GM12878 (cell line): ENCODE results near the gene PRKAG2. TPM values are rescaled to one million over a fixed set of nuclear protein-coding genes. Genes with fewer than 3 reads are reported as not detected.

ENCODE experiments used
- ATAC-seq: fragments of 200-7000 bp; cut with Tn5 transposase; 3 replicates; pipeline ENCODE4 v1.9.1; 2020; ENCODE audit warnings: mild to moderate bottlenecking, moderate library complexity
- BruUV-seq: library from RNA; stranded (reverse); fragments of 400-500 nt; replicated peaks from 2 replicates; lab custom pipeline; 2021; lab: Mats Ljungman, UMichigan
- CTCF ChIA-PET: fragments of 300-600 bp; sonication (Branson Sonifier 250); formaldehyde crosslinking; extraction: SDS; loops from one replicate; lab custom pipeline; 2021; ENCODE audit warnings: inconsistent platforms; lab: Yijun Ruan, JAX
- POLR2A ChIA-PET: fragments of 350-600 bp; formaldehyde crosslinking; extraction: SDS; loops from one replicate; lab custom pipeline; 2021; ENCODE audit warnings: inconsistent platforms; lab: Charles Lee
- RAD21 ChIA-PET: fragments of 300-600 bp; sonication (Branson Sonifier 250); formaldehyde crosslinking; loops from one replicate; lab custom pipeline; 2023; ENCODE audit warnings: antibody characterized with exemption; ENCODE audit not compliant: unreplicated experiment; lab: Charles Lee
- SMC1A ChIA-PET: fragments of 300-600 bp; sonication (Branson Sonifier 250); formaldehyde crosslinking; loops from one replicate; lab custom pipeline; 2023; ENCODE audit not compliant: unreplicated experiment, uncharacterized antibody; lab: Charles Lee
- DNase-seq: peaks from one replicate; pipeline ENCODE4 v3.0.0-alpha.2; 2011; ENCODE audit warnings: low read depth, low spot score
- FAIRE-seq: peaks from 3 replicates; lab custom pipeline; 2011; peaks lifted over from hg19 to GRCh38; lab: Jason Lieb, UNC
- H2AFZ ChIP-seq: 2 replicates; pipeline ENCODE4 v1.6.0; 2011; ENCODE audit warnings: low read depth, low read length, control low read depth; ENCODE audit not compliant: control insufficient read depth
- H3K27ac ChIP-seq: 2 replicates; pipeline ENCODE4 v1.5.1; 2011; ENCODE audit warnings: control low read depth; ENCODE audit not compliant: control insufficient read depth, insufficient read depth
- H3K27me3 ChIP-seq, 2 experiments: replicated peaks in 1 of 2; 2 replicates each; pipeline versions ENCODE4 v1.6.0 to v1.6.1; 2011; ENCODE audit warnings: low read length in 1 of 2; ENCODE audit not compliant: control insufficient read depth in 2 of 2, insufficient read depth in 2 of 2
- H3K36me3 ChIP-seq, 2 experiments: 2 replicates each; pipeline ENCODE4 v1.5.1; 2011; ENCODE audit warnings: low read length in 1 of 2; ENCODE audit not compliant: control insufficient read depth in 2 of 2, insufficient read depth in 2 of 2
- H3K4me1 ChIP-seq: 2 replicates; pipeline ENCODE4 v1.6.1; 2011; ENCODE audit warnings: mild to moderate bottlenecking, low read length, moderate library complexity, mixed read lengths; ENCODE audit not compliant: control insufficient read depth, insufficient read depth
- H3K4me2 ChIP-seq: 2 replicates; pipeline ENCODE4 v1.6.0; 2011; ENCODE audit warnings: control low read depth; ENCODE audit not compliant: control insufficient read depth, insufficient read depth
- H3K4me3 ChIP-seq: fragments of 200-600 bp; sonication (generic); 2 replicates; pipeline ENCODE4 v1.5.1; 2016
- H3K79me2 ChIP-seq: 2 replicates; pipeline ENCODE4 v1.6.0; 2011; ENCODE audit warnings: low read length; ENCODE audit not compliant: control insufficient read depth, insufficient read depth
- H3K9ac ChIP-seq: 2 replicates; pipeline ENCODE4 v1.8.0; 2011; ENCODE audit warnings: low read length, control low read depth, mixed read lengths; ENCODE audit not compliant: control insufficient read depth, insufficient read depth
- H3K9me3 ChIP-seq: replicated peaks from 3 replicates; pipeline ENCODE4 v1.5.1; 2011; ENCODE audit warnings: mild to moderate bottlenecking, low read length; ENCODE audit not compliant: control insufficient read depth, insufficient read depth
- H4K20me1 ChIP-seq: 2 replicates; pipeline ENCODE4 v1.6.0; 2011; ENCODE audit not compliant: control insufficient read depth, insufficient read depth
- ELK1 ChIP-seq: IDR thresholded peaks from 2 replicates; pipeline ENCODE4 v1.6.1; 2012; ENCODE audit warnings: low read depth, low read length, improper control_type of control experiment
- GATAD2B ChIP-seq: fragments of 450-650 bp; conservative IDR thresholded peaks from 2 replicates; pipeline ENCODE4 v1.6.1; 2017; ENCODE audit warnings: low read depth, mild to moderate bottlenecking, moderate library complexity
- HDGF ChIP-seq: fragments of 450-650 bp; IDR thresholded peaks from 2 replicates; pipeline ENCODE4 v1.6.1; 2016; ENCODE audit warnings: antibody characterized with exemption
- NR2C2 ChIP-seq: IDR thresholded peaks from 2 replicates; pipeline ENCODE4 v1.6.1; 2011; ENCODE audit warnings: borderline replicate concordance, low read depth; ENCODE audit not compliant: control insufficient read depth, insufficient read length
- WGBS: methylation state at CpG from one replicate; pipeline ENCODE4 v1.1.6; 2016; ENCODE audit warnings: low lambda C conversion rate; ENCODE audit not compliant: insufficient replicate concordance, insufficient coverage; ENCODE audit errors: missing lambda C conversion rate; 5-methylcytosine and 5-hydroxymethylcytosine counted together
- in situ Hi-C: fragments of 300-500 bp; cut with MboI; formaldehyde crosslinking; loops from 9 replicates; pipeline ENCODE4 v1.14.3; 2018; ENCODE audit warnings: mixed read lengths
- intact Hi-C: fragments of 100-400 bp; cut with micrococcal nuclease; formaldehyde crosslinking; loops from one replicate; pipeline ENCODE4 v1.14.2; 2022; ENCODE audit not compliant: unreplicated experiment
- polyA plus RNA-seq, 11 experiments: library from polyadenylated mRNA; depleted of rRNA in 4 of 11; unstranded in 6 of 11; stranded (reverse) in 5 of 11; fragments of >200 nt; fragmentation: Nextera tagmentation in 4 of 11; fragmentation: Illumina TruSeq in 1 of 11; extraction: Ambion mirVana in 4 of 11; extraction: Trizol in 1 of 11; gene quantifications; 1 replicate in 1 of 11; 2 replicates in 10 of 11; pipeline versions ENCODE4 v1.2.1 to v1.2.3, GENCODE V29; 2011 to 2016; ENCODE audit warnings: inconsistent platforms in 2 of 11, missing spikeins in 2 of 11, low read depth in 1 of 11
- total RNA-seq, 4 experiments: library from RNA; depleted of rRNA in 3 of 4; stranded (reverse); fragments of >200 nt in 3 of 4; fragmentation: Illumina TruSeq in 1 of 4; extraction: Trizol in 1 of 4; gene quantifications; 2 replicates each; pipeline versions ENCODE4 v1.2.1 to v1.2.3, GENCODE V29; 2013 to 2021

Gene PRKAG2
- total and polyA plus RNA-seq, 10 of the 15 experiments (the other 5 are each of a cell fraction or from before 2014, with no cell fraction given): 3.4 to 8.9 (median 6.8) TPM

GRCh38 chr7:151630851-151631569 is 245.9 kb downstream of the PRKAG2 start:
- Histone ChIP-seq H3K36me3 (peaks cover 0 to 1% of the 10 kb centered on the region in 2 experiments; a peak in 1 of 4 replicates), H3K9me3 (no peaks in the 10 kb centered on the region; the same call in 1 of the 3 replicates), H3K4me3 (peak overlapping the region; percentile 87), H3K27me3 (no peaks in the 10 kb centered on the region), H2AFZ (peak overlapping the region; percentile 80), H3K4me2 (peak overlapping the region; percentile 45), H4K20me1 (no peaks in the 10 kb centered on the region), H3K4me1 (peaks cover 9% of the 10 kb centered on the region), H3K79me2 (peaks cover 7% of the 10 kb centered on the region), H3K27ac (peak overlapping the region; percentile 59), H3K9ac (peak overlapping the region; percentile 72)
- ATAC-seq: no peak
- POLR2A ChIA-PET: interaction anchor here (0.5 to 2.4 kb wide), 5 partner anchors 92 to 188 kb away, joined by 4 to 18 read pairs (median 4); partner anchors contain the start of gene RHEB
- CTCF ChIA-PET: interaction anchor here (0.7 to 4.7 kb wide), 16 partner anchors 10 to 387 kb away, joined by 3 to 40 read pairs (median 4); partner anchors contain the start of gene RHEB
- TF ChIP-seq HDGF: no peak
- TF ChIP-seq NR2C2: no peak
- no peak for TF ChIP-seq ELK1
- TF ChIP-seq GATAD2B: no peak
- intact Hi-C loops: loop anchor here (5.0 kb wide), 4 partner anchors 76 to 264 kb away; no protein-coding TSS in a partner anchor
- no peak for FAIRE-seq
- WGBS: 25% methylated on average over 17 of the region's 17 CpGs
- no peak for DNase-seq
- SMC1A ChIA-PET: interaction anchor here (0.7 to 2.3 kb wide), 10 partner anchors 8 to 315 kb away, joined by 3 to 15 read pairs (median 3); partner anchors contain the start of gene RHEB
- in situ Hi-C loops: no loop called here
- BruUV-seq: TSS peak; percentile 72
- RAD21 ChIA-PET: interaction anchor here (0.8 to 4.9 kb wide), 9 partner anchors 108 to 320 kb away, joined by 3 to 38 read pairs (median 7); partner anchors contain the start of gene RHEB
